Transverse colon (tissue), 4 donors: Measurements from ENCODE around the gene ZSCAN5B.

Source experiments
- EP300 ChIP-seq: sonication (generic); formaldehyde crosslinking; IDR thresholded peaks from one replicate; pipeline ENCODE4 v1.6.1; 2017; ENCODE audit warnings: antibody characterized with exemption, low read depth
- POLR2AphosphoS5 ChIP-seq, 3 donors: sonication (generic); formaldehyde crosslinking; IDR thresholded peaks; one replicate each; pipeline ENCODE4 v1.6.1; 2016; ENCODE audit warnings: antibody characterized with exemption in 3 of 3
- TF ChIP-seq, protein P1 (sequence below), 5 experiments: fragments of 200-600 bp in 3 of 5; fragments of 450-650 bp in 2 of 5; sonication (generic) in 3 of 5; IDR thresholded peaks; 1 replicate in 2 of 5; 2 replicates in 3 of 5; pipeline ENCODE4 v1.5.1; 2016 to 2017; ENCODE audit warnings: antibody characterized with exemption in 5 of 5, inconsistent platforms in 3 of 5, mild to moderate bottlenecking in 2 of 5, moderate library complexity in 1 of 5

- TF ChIP-seq, protein P1, sequence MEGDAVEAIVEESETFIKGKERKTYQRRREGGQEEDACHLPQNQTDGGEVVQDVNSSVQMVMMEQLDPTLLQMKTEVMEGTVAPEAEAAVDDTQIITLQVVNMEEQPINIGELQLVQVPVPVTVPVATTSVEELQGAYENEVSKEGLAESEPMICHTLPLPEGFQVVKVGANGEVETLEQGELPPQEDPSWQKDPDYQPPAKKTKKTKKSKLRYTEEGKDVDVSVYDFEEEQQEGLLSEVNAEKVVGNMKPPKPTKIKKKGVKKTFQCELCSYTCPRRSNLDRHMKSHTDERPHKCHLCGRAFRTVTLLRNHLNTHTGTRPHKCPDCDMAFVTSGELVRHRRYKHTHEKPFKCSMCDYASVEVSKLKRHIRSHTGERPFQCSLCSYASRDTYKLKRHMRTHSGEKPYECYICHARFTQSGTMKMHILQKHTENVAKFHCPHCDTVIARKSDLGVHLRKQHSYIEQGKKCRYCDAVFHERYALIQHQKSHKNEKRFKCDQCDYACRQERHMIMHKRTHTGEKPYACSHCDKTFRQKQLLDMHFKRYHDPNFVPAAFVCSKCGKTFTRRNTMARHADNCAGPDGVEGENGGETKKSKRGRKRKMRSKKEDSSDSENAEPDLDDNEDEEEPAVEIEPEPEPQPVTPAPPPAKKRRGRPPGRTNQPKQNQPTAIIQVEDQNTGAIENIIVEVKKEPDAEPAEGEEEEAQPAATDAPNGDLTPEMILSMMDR (IDR thresholded peaks at IDR 0.05): no peak
- TF ChIP-seq EP300: no peak
- no peak for TF ChIP-seq POLR2AphosphoS5 (IDR thresholded peaks at IDR 0.05)
Observed at GRCh38 chr19:56139847-56140582, 57.6 kb downstream of the ZSCAN5B start.
